GM12875 (cell line): Measurements from ENCODE around the gene ZIC5.
"Not testable (repeated sequence)": the region's sequence is repeated elsewhere in the genome, so short reads cannot be mapped to it uniquely, and the experiment has no call there.

Experiments
- H3K4me3 ChIP-seq: one replicate; pipeline ENCODE4 v1.5.1; 2011; ENCODE audit warnings: low read depth, low read length, control low read depth
- CTCF ChIP-seq: IDR thresholded peaks from 2 replicates; pipeline ENCODE4 v1.5.1; 2011; ENCODE audit warnings: low read depth, mild to moderate bottlenecking, control low read depth, inconsistent platforms, low read length, moderate library complexity, borderline replicate concordance; ENCODE audit not compliant: insufficient read depth

The ZIC5 gene

GRCh38 chr13:99958406-99959126 lies 13.0 kb downstream of the ZIC5 start:
- TF ChIP-seq CTCF = no peak
- H3K4me3 ChIP-seq = no peak overlapping the region

DNA sequence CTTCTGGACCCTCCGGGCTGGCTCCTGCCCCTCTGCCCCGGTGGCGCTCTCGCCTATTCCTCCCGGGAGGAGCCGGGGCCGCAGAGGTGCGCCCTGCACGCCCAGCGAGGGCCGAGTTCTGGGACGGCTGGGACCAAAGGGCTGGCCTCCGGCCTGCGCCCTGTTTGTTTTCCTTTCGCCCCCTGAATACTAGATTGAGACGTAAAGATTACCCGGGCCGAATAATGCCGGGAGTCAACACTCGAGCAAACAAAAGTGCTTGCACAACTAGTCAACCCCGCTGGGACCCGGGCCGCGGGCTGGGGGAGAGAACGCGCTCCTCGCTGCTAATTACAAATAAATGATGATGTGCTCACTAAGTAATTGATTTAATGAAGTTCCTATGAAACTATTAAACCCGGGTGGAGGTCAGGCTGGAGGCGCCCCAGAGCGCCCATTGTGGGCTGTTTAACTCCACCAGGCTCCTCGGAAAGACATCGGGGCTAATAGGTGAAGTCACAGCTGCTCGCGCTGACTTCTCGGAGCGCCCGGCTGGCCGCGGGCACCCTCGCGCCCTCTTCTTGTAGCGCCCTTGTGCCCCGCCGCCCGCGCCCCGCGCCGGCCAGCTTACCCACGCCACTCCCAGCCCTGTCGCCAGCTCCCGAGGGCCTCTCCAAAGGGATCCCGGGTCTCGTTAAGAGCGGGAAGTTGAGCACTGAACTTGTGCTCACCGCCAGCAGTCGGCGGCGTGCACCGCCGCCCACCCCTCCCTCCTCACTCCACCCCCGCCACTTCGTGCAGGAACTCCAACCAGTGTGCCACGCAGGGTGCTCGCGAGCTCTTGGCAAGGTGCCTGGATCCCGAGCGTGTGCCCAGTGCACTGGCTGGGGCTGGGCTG lies 14.9 kb downstream of the ZIC5 start:
- H3K4me3 ChIP-seq = no peak overlapping the region
- no peak for TF ChIP-seq CTCF

- H3K4me3 ChIP-seq = no peak overlapping the region
- TF ChIP-seq CTCF = no peak
Observed at GRCh38 chr13:99955747-99956472, 15.7 kb downstream of the ZIC5 start.

DNA sequence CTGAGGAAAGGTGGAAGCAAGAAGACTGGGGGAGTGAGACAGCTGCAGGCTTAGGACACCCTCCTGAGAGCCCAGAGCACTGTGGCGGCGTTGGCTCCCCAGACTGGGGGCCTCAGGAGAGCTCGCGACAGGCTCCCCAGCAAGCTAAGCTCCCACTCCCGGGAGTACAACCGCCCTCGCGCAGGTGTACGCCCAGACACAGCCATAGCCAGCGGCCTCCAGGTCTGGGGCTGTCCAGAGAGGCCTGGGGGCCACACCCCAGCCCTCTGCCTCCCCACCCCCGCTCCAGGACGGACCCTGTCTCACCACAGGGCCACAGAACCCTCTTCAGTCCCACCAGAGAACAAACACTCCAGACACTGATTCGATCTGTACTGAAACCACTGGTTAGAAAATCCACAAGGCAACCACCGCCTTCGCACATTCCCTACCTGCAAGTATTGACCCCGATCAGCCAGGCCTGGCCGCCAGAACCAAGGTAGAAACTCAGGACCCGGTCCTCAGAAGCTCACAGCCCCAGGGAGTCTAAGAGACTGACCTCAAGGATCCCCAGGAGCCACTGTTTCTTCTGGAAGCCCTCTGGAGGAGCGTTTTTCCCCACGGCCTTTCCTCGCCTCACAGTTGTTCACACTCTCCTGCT lies 16.3 kb downstream of the ZIC5 start:
- H3K4me3 ChIP-seq = no peak overlapping the region
- TF ChIP-seq CTCF = no peak

DNA sequence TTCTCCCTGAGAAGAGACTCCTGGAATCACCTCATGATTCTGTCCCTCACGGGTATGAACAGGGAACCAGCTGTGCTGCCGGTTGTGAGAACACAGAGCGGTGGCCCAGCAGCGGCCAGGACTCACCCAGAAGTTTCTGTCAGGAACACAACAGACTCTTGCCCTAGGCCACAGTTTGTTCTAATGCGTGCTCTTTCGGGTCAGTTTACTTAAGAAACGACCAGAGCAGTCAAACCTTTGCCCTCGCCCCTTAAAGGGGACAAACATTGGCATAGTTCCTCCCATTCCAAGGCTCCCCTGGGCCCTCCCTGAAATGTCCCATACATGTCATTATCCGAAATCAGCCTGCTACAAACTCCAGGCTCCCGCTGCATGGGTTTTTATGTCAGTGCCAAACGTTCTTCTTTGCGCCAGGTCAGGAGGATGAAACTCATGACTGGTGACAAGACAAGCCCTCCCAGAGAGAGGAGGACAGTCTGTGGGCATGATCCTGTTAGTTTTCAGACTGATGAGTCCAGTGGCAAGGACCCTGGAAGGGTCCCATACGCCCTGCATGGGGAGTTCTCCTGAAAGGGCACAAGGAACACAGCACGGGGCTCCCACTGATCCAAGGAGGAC lies 18.3 kb downstream of the ZIC5 start:
- no peak overlapping the region for H3K4me3 ChIP-seq
- no peak for TF ChIP-seq CTCF

DNA sequence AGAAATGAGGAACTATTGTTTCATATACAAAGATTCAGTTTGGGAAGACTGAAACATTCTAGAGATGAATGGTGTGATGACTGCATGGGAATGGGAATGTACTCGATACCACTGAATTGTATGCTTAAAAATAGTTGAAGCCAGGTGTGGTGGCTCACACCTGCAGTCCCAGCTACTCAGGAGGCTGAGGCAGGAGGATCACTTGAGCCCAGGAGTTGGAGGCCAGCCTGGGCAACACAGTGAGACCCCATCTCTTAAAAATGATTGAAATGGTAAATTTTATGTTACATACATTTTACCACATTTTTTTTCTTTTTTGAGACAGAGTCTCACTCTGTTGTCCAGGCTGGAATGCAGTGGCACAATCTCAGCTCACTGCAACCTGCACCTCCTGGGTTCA lies 19.9 kb downstream of the ZIC5 start:
- H3K4me3 ChIP-seq = not testable (repeated sequence)
